ENCODE measurements around the gene AADACL4. TPM values are rescaled to one million over a fixed set of nuclear protein-coding genes. Genes with fewer than 3 reads are reported as not detected.

The AADACL4 gene
- total RNA-seq: not detected in 2 replicates

GRCh38 chr1:12643785-12644184, at the start of gene AADACL4:
Gene AADACL4 (plus strand): TSS chr1:12644085. CDS start chr1:12644547, 462 bp downstream.

GRCh38 chr1:12617901-12618660, 25.8 kb upstream of the AADACL4 start, which contains the start of gene DHRS3:
Gene DHRS3 (minus strand): TSS chr1:12618210. CDS start chr1:12617348, 862 bp downstream.

GRCh38 chr1:12715896-12716437, 72.1 kb downstream of the AADACL4 start, which contains the start of gene AADACL3:
Gene AADACL3 (plus strand): TSS chr1:12716110. CDS start chr1:12716177, 67 bp downstream.

Other genes starting within 250 kb of the AADACL4 start
- gene DHRS3, start 25.9 kb upstream of the AADACL4 start, total RNA-seq: 44.2 and 113 TPM in 2 replicates
- gene AADACL3, start 72.0 kb downstream of the AADACL4 start, total RNA-seq: not detected in 2 replicates
- gene CFAP107, start 102.1 kb downstream of the AADACL4 start, total RNA-seq: under 0.01 TPM in 1 of 2 replicates, not detected in the other
- not detected in 2 replicates for gene PRAMEF12, start 129.7 kb downstream of the AADACL4 start, total RNA-seq
- gene PRAMEF1, start 147.3 kb downstream of the AADACL4 start, total RNA-seq: under 0.01 TPM in 1 of 2 replicates, not detected in the other
- not detected in 2 replicates for gene PRAMEF11, start 187.3 kb downstream of the AADACL4 start, total RNA-seq
- gene HNRNPCL1, start 204.6 kb downstream of the AADACL4 start, total RNA-seq: not detected in 2 replicates
- gene PRAMEF2, start 213.0 kb downstream of the AADACL4 start, total RNA-seq: not detected in 2 replicates
- gene PRAMEF4, start 242.1 kb downstream of the AADACL4 start, total RNA-seq: not detected in 2 replicates

Measured in dermis lymphatic vessel endothelial cell (primary cell).